ENCODE measurements around the gene FER1L5. TPM values are rescaled to one million over a fixed set of nuclear protein-coding genes. Genes with fewer than 3 reads are reported as not detected.

FER1L5 gene
- total and polyA plus RNA-seq, 2 of the 8 experiments (the other 6 are each of a cell fraction or from before 2014, with no cell fraction given) = 0.23 to 0.88 TPM

GRCh38 chr2:96663829-96664228, 21.3 kb downstream of the FER1L5 start:
- Histone ChIP-seq H3K23me2 (ENCODE audit: low read depth, low read length) (no peaks in the 10 kb centered on the region), H3K27ac (ENCODE audit: low read depth, low read length) (no peak overlapping the region), H3K79me1 (ENCODE audit: low read depth, low read length) (no peaks in the 10 kb centered on the region), H4K8ac (ENCODE audit: extremely low read depth, insufficient read depth, low read length) (no peak overlapping the region), H2BK5ac (ENCODE audit: low read depth, low read length) (no peak overlapping the region), H3K79me2 (ENCODE audit: control insufficient read depth in 1 of 2, insufficient read depth in 2 of 2, low read length in 2 of 2) (no peaks in the 10 kb centered on the region), H2BK12ac (ENCODE audit: low read depth, low read length) (no peak overlapping the region), H4K91ac (replicated peaks; ENCODE audit: insufficient read length, low read length) (no peak overlapping the region), H3K9me3 (ENCODE audit: insufficient read depth in 2 of 2, low read depth in 1 of 2, low read length in 1 of 2) (peaks cover 0 to 4% of the 10 kb centered on the region in 2 experiments; a peak in 2 of 4 replicates), H2BK20ac (ENCODE audit: low read length) (no peak overlapping the region), H3K4me2 (ENCODE audit: insufficient read depth in 1 of 2, low read depth in 2 of 2, low read length in 2 of 2) (no peak overlapping the region), H2BK120ac (replicated peaks; ENCODE audit: low read depth, low read length) (no peak overlapping the region), H4K5ac (ENCODE audit: insufficient read length, low read depth, low read length) (no peak overlapping the region), H3K4ac (replicated peaks; ENCODE audit: insufficient read length, low read depth, low read length) (no peak overlapping the region), H3K27me3 (replicated peaks in 1 of 4; ENCODE audit: control insufficient read depth in 3 of 4, extremely low read depth in 1 of 4, insufficient read depth in 3 of 4, low read length in 3 of 4) (no peaks in the 10 kb centered on the region), H2BK15ac (ENCODE audit: low read length) (no peak overlapping the region), H3K36me3 (ENCODE audit: control insufficient read depth in 2 of 4, insufficient read depth in 4 of 4, low read length in 3 of 4) (no peaks in the 10 kb centered on the region), H3K23ac (ENCODE audit: insufficient read length) (no peak overlapping the region), H3K4me1 (replicated peaks in 1 of 4; ENCODE audit: control insufficient read depth in 3 of 4, insufficient read depth in 4 of 4, low read length in 3 of 4) (no peaks in the 10 kb centered on the region; a peak in 1 of 7 replicates), H2AK5ac (ENCODE audit: low read depth, low read length) (no peak overlapping the region), H3K18ac (ENCODE audit: extremely low read depth, low read length) (no peak overlapping the region), H2AFZ (ENCODE audit: low read length) (no peak overlapping the region), H3K14ac (ENCODE audit: insufficient read length) (no peak overlapping the region), H3K9ac (replicated peaks in 1 of 4; ENCODE audit: extremely low read depth in 1 of 4, low read depth in 3 of 4, low read length in 3 of 4) (no peak overlapping the region), H3K56ac (replicated peaks; ENCODE audit: insufficient read length, low read depth, low read length) (no peak overlapping the region), H4K20me1 (replicated peaks in 1 of 2; ENCODE audit: control insufficient read depth in 1 of 2, insufficient read depth in 2 of 2, low read length in 2 of 2) (no peaks in the 10 kb centered on the region), H3K4me3 (ENCODE audit: extremely low read depth in 1 of 4, insufficient read depth in 2 of 4, low read depth in 3 of 4, low read length in 4 of 4) (no peak overlapping the region)
- DNase-seq (ENCODE audit: low read depth in 1 of 2, low spot score in 2 of 2) = no peak
- no peak for FAIRE-seq
- ChIA-PET POLR2A (ENCODE audit: partially characterized antibody) (interaction anchor here (0.8 to 1.0 kb wide), 2 partner anchors 14 to 18 kb away, joined by 3 read pairs; no protein-coding TSS in a partner anchor), CTCF (ENCODE audit: partially characterized antibody) (interaction anchor here (0.9 to 1.9 kb wide), 2 partner anchors 12 to 23 kb away, joined by 3 to 6 read pairs; no protein-coding TSS in a partner anchor)
- TF ChIP-seq RBBP5 (IDR thresholded peaks at IDR 0.05; ENCODE audit: borderline replicate concordance, low read depth, low read length) (no peak), ATF3 (IDR thresholded peaks at IDR 0.05; ENCODE audit: insufficient read depth, low read depth, low read length) (no peak), SIRT6 (IDR thresholded peaks at IDR 0.05; ENCODE audit: low read length) (no peak), CBX5 (IDR thresholded peaks at IDR 0.05; ENCODE audit: low read depth, low read length) (no peak), NRF1 (IDR thresholded peaks at IDR 0.05; ENCODE audit: low read depth, low read length) (no peak), POLR2A (IDR thresholded peaks at IDR 0.05; ENCODE audit: control extremely low read depth in 1 of 2, low read depth in 2 of 2, low read length in 2 of 2) (no peak)
- WGBS, 2 experiments (ENCODE audit: extremely low coverage in 1 of 2, insufficient coverage in 1 of 2, insufficient read length in 1 of 2, insufficient replicate concordance in 2 of 2, low coverage in 1 of 2, low lambda C conversion rate in 2 of 2, missing lambda C conversion rate in 1 of 2) = 93% methylated on average over 7 of the region's 7 CpGs; no CpG with 5 or more reads in 1 of the 2 experiments
